Endothelial cell (in vitro differentiated cells): Measurements from ENCODE around the gene ANKDD1B. TPM values are rescaled to one million over a fixed set of nuclear protein-coding genes. Genes with fewer than 3 reads are reported as not detected.
A peak's percentile ranks its signal among the peaks of the same experiment; 100 is the strongest.

Source experiments
- DNase-seq: peaks from one replicate; pipeline ENCODE4 v3.0.0; 2021; ENCODE audit warnings: low spot score
- H3K27ac Mint-ChIP-seq: one replicate; pipeline ENCODE4 v1.8.0; 2021; ENCODE audit warnings: mixed read lengths, inconsistent platforms; ENCODE audit not compliant: unreplicated experiment
- H3K27me3 Mint-ChIP-seq: one replicate; pipeline ENCODE4 v1.8.0; 2021; ENCODE audit warnings: mild to moderate bottlenecking, moderate library complexity, mixed read lengths, inconsistent platforms; ENCODE audit not compliant: unreplicated experiment
- H3K36me3 Mint-ChIP-seq: one replicate; pipeline ENCODE4 v1.8.0; 2021; ENCODE audit warnings: mild to moderate bottlenecking, low read depth, mixed read lengths, inconsistent platforms; ENCODE audit not compliant: unreplicated experiment
- H3K4me1 Mint-ChIP-seq: one replicate; pipeline ENCODE4 v1.8.0; 2021; ENCODE audit warnings: mild to moderate bottlenecking, mixed read lengths, inconsistent platforms; ENCODE audit not compliant: unreplicated experiment
- H3K4me3 Mint-ChIP-seq: one replicate; pipeline ENCODE4 v1.8.0; 2021; ENCODE audit warnings: mild to moderate bottlenecking, mixed read lengths, inconsistent platforms; ENCODE audit not compliant: unreplicated experiment
- H3K9me3 Mint-ChIP-seq: one replicate; pipeline ENCODE4 v1.8.0; 2021; ENCODE audit warnings: mixed read lengths, inconsistent platforms; ENCODE audit not compliant: unreplicated experiment
- CTCF ChIP-seq: fragments of 200-600 bp; sonication (generic); IDR thresholded peaks from one replicate; pipeline ENCODE4 v1.5.0; 2021; ENCODE audit warnings: antibody characterized with exemption; ENCODE audit not compliant: unreplicated experiment
- total RNA-seq: library from RNA; stranded (reverse); fragmentation: NEBNext Ultra II Directional; extraction: Animal tissue kit (Norgen Biotek cat#: 25700); gene quantifications from one replicate; pipeline ENCODE4 v1.2.1, GENCODE V29; 2021; ENCODE audit not compliant: unreplicated experiment

The ANKDD1B gene
- total RNA-seq, 1 donor from 2014 or later = 0.31 TPM

GRCh38 chr5:75668977-75669689, 57.9 kb downstream of the ANKDD1B start:
- H3K9me3 Mint-ChIP-seq = no peaks in the 10 kb centered on the region
- H3K4me1 Mint-ChIP-seq = peaks cover 9% of the 10 kb centered on the region
- H3K36me3 Mint-ChIP-seq = no peaks in the 10 kb centered on the region
- no peak for TF ChIP-seq CTCF
- H3K27me3 Mint-ChIP-seq = no peaks in the 10 kb centered on the region
- no peak for DNase-seq
- H3K4me3 Mint-ChIP-seq = no peak overlapping the region
- H3K27ac Mint-ChIP-seq = peak overlapping the region; percentile 42

- no peak for DNase-seq
- H3K27me3 Mint-ChIP-seq = no peaks in the 10 kb centered on the region
These were observed 59.3 kb downstream of the ANKDD1B start for GRCh38 chr5:75670577-75670976.

GRCh38 chr5:75671506-75671905, 60.3 kb downstream of the ANKDD1B start:
- DNase-seq = no peak
- H3K9me3 Mint-ChIP-seq = no peaks in the 10 kb centered on the region
- no peak overlapping the region for H3K27ac Mint-ChIP-seq
- no peaks in the 10 kb centered on the region for H3K36me3 Mint-ChIP-seq
- H3K4me1 Mint-ChIP-seq = peaks cover 9% of the 10 kb centered on the region
- no peak for TF ChIP-seq CTCF
- H3K27me3 Mint-ChIP-seq = no peaks in the 10 kb centered on the region
- H3K4me3 Mint-ChIP-seq = no peak overlapping the region

More at GRCh38 chr5:75670577-75670976, 59.3 kb downstream of the ANKDD1B start:
- TF ChIP-seq CTCF = no peak
- Mint-ChIP-seq H3K27ac (no peak overlapping the region), H3K4me1 (peaks cover 9% of the 10 kb centered on the region), H3K4me3 (no peak overlapping the region), H3K36me3 (no peaks in the 10 kb centered on the region), H3K9me3 (no peaks in the 10 kb centered on the region)

- peaks cover 9% of the 10 kb centered on the region for H3K4me1 Mint-ChIP-seq
- no peak for TF ChIP-seq CTCF
- H3K27me3 Mint-ChIP-seq = no peaks in the 10 kb centered on the region
- DNase-seq = no peak
- H3K27ac Mint-ChIP-seq = no peak overlapping the region
- no peaks in the 10 kb centered on the region for H3K36me3 Mint-ChIP-seq
- no peaks in the 10 kb centered on the region for H3K9me3 Mint-ChIP-seq
- no peak overlapping the region for H3K4me3 Mint-ChIP-seq
These were observed 61.4 kb downstream of the ANKDD1B start for GRCh38 chr5:75672616-75673015.

GRCh38 chr5:75675783-75676182, 64.5 kb downstream of the ANKDD1B start:
- Mint-ChIP-seq H3K4me3 (no peak overlapping the region), H3K27me3 (no peaks in the 10 kb centered on the region), H3K27ac (no peak overlapping the region), H3K36me3 (no peaks in the 10 kb centered on the region), H3K4me1 (no peaks in the 10 kb centered on the region), H3K9me3 (no peaks in the 10 kb centered on the region)
- no peak for DNase-seq
- no peak for TF ChIP-seq CTCF
